IPS-NIHi7 (cell line): ENCODE measurements around the gene CAPN3.

Experiments used
- DNase-seq: peaks from one replicate; pipeline ENCODE4 v3.0.0; 2012; ENCODE audit warnings: mixed read lengths; ENCODE audit errors: extremely low spot score

The CAPN3 gene

GRCh38 chr15:42453826-42454225 lies 94.5 kb downstream of the CAPN3 start:
- no peak for DNase-seq

- no peak for DNase-seq
These were observed 97.2 kb downstream of the CAPN3 start for GRCh38 chr15:42456531-42456930.

GRCh38 chr15:42456971-42457370 lies 97.7 kb downstream of the CAPN3 start:
- no peak for DNase-seq

- DNase-seq, result peak; percentile 91
These were observed 98.4 kb downstream of the CAPN3 start for GRCh38 chr15:42457445-42458442.

GRCh38 chr15:42461261-42461660 lies 102.0 kb downstream of the CAPN3 start:
- DNase-seq, result no peak
